ENCODE results near the gene CDH5. TPM values are rescaled to one million over a fixed set of nuclear protein-coding genes. Genes with fewer than 3 reads are reported as not detected.

Gene CDH5
- total and polyA plus RNA-seq, 2 of the 4 experiments (the other 2 are of a cell fraction): not detected

Other genes with a start within 250 kb of the CDH5 start
- gene BEAN1, start 60.6 kb downstream of the CDH5 start, total RNA-seq (2012; rRNA removed): not detected in 2 replicates
- not detected in 2 replicates for gene BEAN1, start 60.6 kb downstream of the CDH5 start, polyA plus RNA-seq (2012; rRNA removed)
- 16.5 and 20.0 TPM in 2 replicates for gene TK2, start 183.4 kb downstream of the CDH5 start, total RNA-seq (2012; rRNA removed)
- gene TK2, start 183.4 kb downstream of the CDH5 start, polyA plus RNA-seq (2012; rRNA removed): 12.6 and 14.7 TPM in 2 replicates
- gene CKLF, start 185.9 kb downstream of the CDH5 start, total RNA-seq (2012; rRNA removed): 60.8 and 66.7 TPM in 2 replicates
- gene CKLF, start 185.9 kb downstream of the CDH5 start, polyA plus RNA-seq (2012; rRNA removed): 92.2 and 102 TPM in 2 replicates
- gene CMTM1, start 199.7 kb downstream of the CDH5 start, total RNA-seq (2012; rRNA removed): 0.54 and 1.7 TPM in 2 replicates
- gene CMTM1, start 199.7 kb downstream of the CDH5 start, polyA plus RNA-seq (2012; rRNA removed): 1.8 and 2.1 TPM in 2 replicates
- not detected in 2 replicates for gene CMTM2, start 212.8 kb downstream of the CDH5 start, total RNA-seq (2012; rRNA removed)
- not detected in 2 replicates for gene CMTM2, start 212.8 kb downstream of the CDH5 start, polyA plus RNA-seq (2012; rRNA removed)
- 4.5 and 4.7 TPM in 2 replicates for gene CMTM3, start 238.0 kb downstream of the CDH5 start, total RNA-seq (2012; rRNA removed)
- gene CMTM3, start 238.0 kb downstream of the CDH5 start, polyA plus RNA-seq (2012; rRNA removed): 34.6 and 35.5 TPM in 2 replicates

Measured in IMR-90 (cell line).